ENCODE measurements around the gene SPSB2. TPM values are rescaled to one million over a fixed set of nuclear protein-coding genes. Genes with fewer than 3 reads are reported as not detected.

SPSB2 gene
- total and polyA plus RNA-seq, 2 experiments from 2014 or later, result 4.4 to 4.8 TPM

GRCh38 chr12:6855322-6855721, 17.8 kb downstream of the SPSB2 start:
- Histone ChIP-seq H3K36me3 (ENCODE audit: low read depth) (peaks cover 29% of the 10 kb centered on the region; the same call in 1 of the 2 replicates), H3K4me3 (no peak overlapping the region), H3K4me2 (ENCODE audit: unreplicated experiment) (no peak overlapping the region), H3K9me3 (ENCODE audit: low read depth) (no peaks in the 10 kb centered on the region), H3K27ac (no peak overlapping the region), H3K9ac (no peak overlapping the region), H4K20me1 (ENCODE audit: insufficient read depth) (no peaks in the 10 kb centered on the region), H3F3A (ENCODE audit: insufficient read depth) (peaks cover 17% of the 10 kb centered on the region), H3K9me2 (ENCODE audit: insufficient read depth) (no peaks in the 10 kb centered on the region), H2AFZ (no peak overlapping the region), H3K27me3 (replicated peaks; ENCODE audit: insufficient read depth) (no peaks in the 10 kb centered on the region), H3K79me2 (ENCODE audit: insufficient read depth) (peaks cover 57% of the 10 kb centered on the region), H3K4me1 (ENCODE audit: insufficient read depth) (peaks cover 14% of the 10 kb centered on the region)
- no peak for DNase-seq
- in situ Hi-C loops (cut with MboI), result no loop called here
- no peak for TF ChIP-seq EZH2 (IDR thresholded peaks at IDR 0.05; ENCODE audit: insufficient read depth, poor library complexity, severe bottlenecking)
- TF ChIP-seq EZH2phosphoT487 (IDR thresholded peaks at IDR 0.05; ENCODE audit: insufficient read depth, low read depth), result no peak
- WGBS, 2 experiments (ENCODE audit: low coverage in 1 of 2, low lambda C conversion rate in 2 of 2, missing lambda C conversion rate in 2 of 2), result 92 to 94% methylated on average over 14 of the region's 14 CpGs

- Histone ChIP-seq H3K9me2 (ENCODE audit: insufficient read depth) (no peaks in the 10 kb centered on the region), H3K79me2 (ENCODE audit: insufficient read depth) (peaks cover 70% of the 10 kb centered on the region), H3K9me3 (ENCODE audit: low read depth) (no peaks in the 10 kb centered on the region), H3F3A (ENCODE audit: insufficient read depth) (peaks cover 17% of the 10 kb centered on the region), H3K4me3 (peak overlapping the region; percentile 89), H3K36me3 (ENCODE audit: low read depth) (peaks cover 25% of the 10 kb centered on the region; the same call in 1 of the 2 replicates), H3K9ac (peak overlapping the region; percentile 91), H3K27me3 (replicated peaks; ENCODE audit: insufficient read depth) (no peaks in the 10 kb centered on the region), H3K27ac (peak overlapping the region; percentile 96), H2AFZ (no peak overlapping the region), H3K4me1 (ENCODE audit: insufficient read depth) (peaks cover 14% of the 10 kb centered on the region), H3K4me2 (ENCODE audit: unreplicated experiment) (peak overlapping the region; percentile 79), H4K20me1 (ENCODE audit: insufficient read depth) (no peaks in the 10 kb centered on the region)
- no peak for DNase-seq
- 82 to 83% methylated on average over 6 of the region's 6 CpGs for WGBS, 2 experiments (ENCODE audit: low coverage in 1 of 2, low lambda C conversion rate in 2 of 2, missing lambda C conversion rate in 2 of 2)
- in situ Hi-C loops (cut with MboI), result no loop called here
- no peak for TF ChIP-seq EZH2 (IDR thresholded peaks at IDR 0.05; ENCODE audit: insufficient read depth, poor library complexity, severe bottlenecking)
- TF ChIP-seq EZH2phosphoT487 (IDR thresholded peaks at IDR 0.05; ENCODE audit: insufficient read depth, low read depth), result no peak
These were observed 19.1 kb downstream of the SPSB2 start for GRCh38 chr12:6854036-6854435.

GRCh38 chr12:6853626-6854025, 19.5 kb downstream of the SPSB2 start:
- Histone ChIP-seq H3K27ac (peak overlapping the region; percentile 96), H3K9me2 (ENCODE audit: insufficient read depth) (no peaks in the 10 kb centered on the region), H3K4me2 (ENCODE audit: unreplicated experiment) (peak overlapping the region; percentile 79), H3K36me3 (ENCODE audit: low read depth) (peaks cover 21% of the 10 kb centered on the region; the same call in 1 of the 2 replicates), H3K9me3 (ENCODE audit: low read depth) (no peaks in the 10 kb centered on the region), H3F3A (ENCODE audit: insufficient read depth) (peaks cover 17% of the 10 kb centered on the region), H4K20me1 (ENCODE audit: insufficient read depth) (no peaks in the 10 kb centered on the region), H3K9ac (peak overlapping the region; percentile 91), H2AFZ (no peak overlapping the region), H3K27me3 (replicated peaks; ENCODE audit: insufficient read depth) (no peaks in the 10 kb centered on the region), H3K4me1 (ENCODE audit: insufficient read depth) (peaks cover 14% of the 10 kb centered on the region), H3K79me2 (ENCODE audit: insufficient read depth) (peaks cover 72% of the 10 kb centered on the region), H3K4me3 (peak overlapping the region; percentile 89)
- 92 to 95% methylated on average over 1 of the region's 1 CpG for WGBS, 2 experiments (ENCODE audit: low coverage in 1 of 2, low lambda C conversion rate in 2 of 2, missing lambda C conversion rate in 2 of 2)
- in situ Hi-C loops (cut with MboI), result no loop called here
- DNase-seq, result no peak
- TF ChIP-seq EZH2phosphoT487 (IDR thresholded peaks at IDR 0.05; ENCODE audit: insufficient read depth, low read depth), result no peak
- no peak for TF ChIP-seq EZH2 (IDR thresholded peaks at IDR 0.05; ENCODE audit: insufficient read depth, poor library complexity, severe bottlenecking)

- Histone ChIP-seq H2AFZ (peak overlapping the region; percentile 56), H3K27me3 (replicated peaks; ENCODE audit: insufficient read depth) (no peaks in the 10 kb centered on the region), H4K20me1 (ENCODE audit: insufficient read depth) (no peaks in the 10 kb centered on the region), H3K4me3 (peak overlapping the region; percentile 89), H3K9me3 (ENCODE audit: low read depth) (no peaks in the 10 kb centered on the region), H3K9me2 (ENCODE audit: insufficient read depth) (no peaks in the 10 kb centered on the region), H3K4me2 (ENCODE audit: unreplicated experiment) (peak overlapping the region; percentile 79), H3K9ac (peak overlapping the region; percentile 91), H3K79me2 (ENCODE audit: insufficient read depth) (peaks cover 66% of the 10 kb centered on the region), H3K4me1 (ENCODE audit: insufficient read depth) (peaks cover 14% of the 10 kb centered on the region), H3F3A (ENCODE audit: insufficient read depth) (peaks cover 17% of the 10 kb centered on the region), H3K27ac (peak overlapping the region; percentile 96), H3K36me3 (ENCODE audit: low read depth) (peaks cover 14% of the 10 kb centered on the region; the same call in 1 of the 2 replicates)
- no peak for TF ChIP-seq EZH2phosphoT487 (IDR thresholded peaks at IDR 0.05; ENCODE audit: insufficient read depth, low read depth)
- no peak for TF ChIP-seq EZH2 (IDR thresholded peaks at IDR 0.05; ENCODE audit: insufficient read depth, poor library complexity, severe bottlenecking)
- WGBS, 2 experiments (ENCODE audit: low coverage in 1 of 2, low lambda C conversion rate in 2 of 2, missing lambda C conversion rate in 2 of 2), result 2% methylated on average over 14 to 18 of the region's 18 CpGs
- peak; percentile 90 for DNase-seq
- in situ Hi-C loops (cut with MboI), result no loop called here
These were observed 20.3 kb downstream of the SPSB2 start for GRCh38 chr12:6852651-6853354.

All from GM23248 (cell line).